HUDEP-2 (cell line): ENCODE data around the gene MND1.
A peak's percentile ranks its signal among the peaks of the same experiment; 100 is the strongest.

Source experiments
- DNase-seq, 76 experiments: peaks; one replicate each; lab custom pipeline; 2025; ENCODE audit not compliant: unreplicated experiment in 76 of 76; lab: John Stamatoyannopoulos, UW

The MND1 gene

DNA sequence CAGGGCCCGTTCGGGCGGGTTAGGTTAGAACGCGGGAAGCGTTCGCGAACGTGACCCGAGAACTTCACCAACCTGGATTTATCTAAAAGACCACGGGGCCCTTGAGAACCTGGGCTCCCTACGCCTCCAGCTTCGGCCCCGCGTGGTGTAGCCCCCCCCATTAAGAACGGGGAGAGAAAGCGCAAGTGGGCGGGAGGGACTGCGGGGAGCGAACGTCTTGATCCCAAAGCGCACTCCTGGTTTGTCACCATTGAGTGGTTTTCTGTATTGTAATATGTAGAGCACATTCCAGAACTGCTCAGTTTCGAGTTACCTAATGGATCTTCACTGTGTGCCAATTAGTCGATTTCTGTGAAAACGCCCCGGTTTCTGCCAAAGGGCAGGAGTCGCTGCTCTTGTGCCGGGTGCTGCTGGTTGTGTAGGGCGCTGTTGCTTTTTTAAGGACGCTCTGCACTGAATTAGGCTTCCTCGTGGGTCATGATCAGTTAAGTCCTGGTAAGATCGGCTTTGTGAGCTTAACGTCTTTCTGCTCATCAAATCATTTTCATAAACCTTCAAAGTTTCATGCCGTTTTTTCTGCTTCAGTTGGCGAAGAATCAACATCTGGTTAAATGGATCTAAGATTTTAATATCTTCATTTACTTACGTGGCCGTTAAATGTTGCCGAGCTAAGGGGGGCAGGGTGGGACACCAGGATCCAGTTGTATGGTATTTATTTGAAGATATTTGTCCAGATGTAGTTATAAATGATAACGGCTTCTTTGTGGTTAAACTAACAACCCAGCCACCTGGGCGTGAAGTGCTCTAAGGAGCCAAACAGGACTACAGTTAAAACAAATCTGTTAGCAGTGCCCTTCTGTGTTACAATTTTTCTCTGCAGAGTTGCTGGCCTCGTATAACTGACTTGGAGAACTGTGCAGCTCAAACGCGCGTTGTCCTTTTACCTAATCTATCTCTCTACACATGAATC is 809 bp downstream of the MND1 start:
- peak in 73 of 76 experiments; percentile 5 to 69 (median 39) for DNase-seq

GRCh38 chr4:153346031-153346430 is 1.5 kb downstream of the MND1 start:
- DNase-seq = no peak

DNA sequence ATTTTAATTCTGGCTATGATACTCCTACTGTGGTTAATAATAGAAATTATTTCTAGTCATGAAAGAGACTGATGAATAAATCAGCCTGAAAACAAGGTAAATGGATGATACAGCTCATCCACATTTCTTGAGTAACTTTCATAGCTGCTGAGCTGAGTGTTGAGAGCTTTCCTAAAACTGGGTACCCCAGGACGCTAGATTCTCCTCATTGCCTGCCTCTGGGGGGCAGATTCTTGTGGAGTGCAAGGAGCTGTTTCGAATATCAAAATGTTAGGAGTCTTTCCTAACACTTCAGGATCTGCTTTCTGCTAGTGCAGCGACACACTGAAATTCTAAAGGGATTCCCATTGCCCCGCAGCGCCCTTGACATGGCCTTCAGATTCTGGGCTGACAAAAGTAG is 2.1 kb downstream of the MND1 start:
- DNase-seq = no peak

- no peak for DNase-seq
Measured at GRCh38 chr4:153347117-153347516, 2.6 kb downstream of the MND1 start.

GRCh38 chr4:153348006-153348405 is 3.5 kb downstream of the MND1 start:
- DNase-seq = peak in 40 of 76 experiments; percentile 1 to 68 (median 20)

DNA sequence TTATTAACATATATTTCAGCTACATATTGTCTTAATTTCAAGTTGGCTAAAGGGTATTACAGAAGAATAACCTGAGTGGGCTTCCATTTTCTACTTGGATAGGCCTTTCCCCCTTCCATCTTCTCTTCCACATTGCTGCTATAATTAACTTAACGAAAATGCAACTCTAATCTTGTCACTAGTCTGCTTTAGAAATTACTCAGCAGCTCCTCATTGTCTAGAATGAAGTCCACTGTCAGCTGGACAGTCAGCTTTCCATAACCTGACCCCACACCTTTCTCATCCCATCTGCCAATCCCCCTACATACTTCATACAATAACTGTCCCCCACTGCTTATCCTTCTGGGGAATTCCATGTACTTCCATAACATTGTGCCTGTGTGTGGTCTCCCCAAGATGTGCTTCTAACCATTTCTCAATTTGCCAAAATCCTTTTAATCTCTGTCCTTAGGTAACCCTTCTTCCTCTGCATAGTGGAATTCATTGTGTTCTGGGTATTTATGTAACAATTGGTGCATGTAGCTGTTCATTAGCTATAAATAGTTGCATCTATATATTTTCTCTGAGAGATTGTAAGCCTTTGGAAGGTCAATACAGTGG is 4.8 kb downstream of the MND1 start:
- no peak for DNase-seq

DNA sequence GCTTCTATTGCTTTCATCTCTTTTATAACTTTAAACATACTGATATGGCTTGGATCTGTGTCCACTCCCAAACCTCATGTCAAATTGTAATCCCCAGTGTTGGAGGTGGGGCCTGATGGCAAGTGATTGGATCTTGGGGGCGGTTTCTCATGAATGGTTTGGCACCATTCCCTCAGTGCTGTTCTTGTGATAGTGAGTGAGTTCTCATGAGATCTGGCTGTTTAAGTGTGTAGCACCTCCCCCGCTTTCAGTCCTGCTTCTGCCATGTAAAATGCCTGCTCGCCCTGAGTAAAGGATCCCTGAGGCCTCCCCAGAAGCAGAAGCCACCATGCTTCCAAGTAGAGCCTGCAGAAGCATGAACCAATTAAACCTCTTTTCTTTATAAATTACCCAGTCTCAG is 17.7 kb downstream of the MND1 start:
- peak in 74 of 76 experiments; percentile 27 to 97 (median 87) for DNase-seq

DNA sequence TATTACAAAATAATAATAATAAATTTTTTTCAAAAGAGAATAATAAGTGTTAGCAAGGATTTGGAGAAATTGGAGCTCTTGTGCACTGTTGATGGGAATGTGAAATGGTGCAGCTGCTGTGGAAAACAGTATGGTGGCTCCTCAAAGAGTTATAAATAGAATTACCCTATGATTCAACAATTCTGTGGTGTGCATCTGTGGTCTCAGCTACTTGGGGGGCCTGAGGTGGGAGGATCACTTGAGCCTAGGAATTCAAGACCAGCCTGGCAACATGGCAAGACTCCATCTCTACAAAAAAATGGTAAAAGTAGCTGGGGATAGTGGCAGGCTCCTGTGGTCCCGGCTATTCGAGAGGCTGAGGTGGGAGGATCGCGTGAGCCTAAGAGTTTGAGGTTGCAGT is 19.6 kb downstream of the MND1 start:
- DNase-seq = no peak

- peak in 1 of 76 experiments; percentile 4 for DNase-seq
Measured at GRCh38 chr4:153365003-153365402, 20.5 kb downstream of the MND1 start.

DNA sequence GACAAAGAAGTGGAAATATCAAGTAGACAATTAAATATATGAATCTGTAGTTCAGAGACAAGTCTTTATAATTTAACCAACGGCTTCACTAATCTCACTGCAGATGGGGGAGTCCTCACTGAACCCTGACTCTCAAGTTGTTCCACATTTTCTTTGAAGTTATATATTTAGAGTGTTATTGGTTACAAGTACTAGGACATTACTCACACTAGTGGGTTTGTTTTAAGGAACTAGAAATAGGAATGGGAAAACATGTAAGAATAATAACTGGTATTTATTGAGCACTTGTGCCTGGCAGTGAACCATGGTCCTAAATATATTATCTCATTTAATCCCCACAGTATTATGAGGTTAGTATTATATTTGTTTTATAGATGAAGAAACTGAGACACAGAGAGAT is 22.0 kb downstream of the MND1 start:
- no peak for DNase-seq

GRCh38 chr4:153367092-153367491 is 22.6 kb downstream of the MND1 start:
- DNase-seq = no peak

GRCh38 chr4:153369021-153369420 is 24.5 kb downstream of the MND1 start:
- no peak for DNase-seq

DNA sequence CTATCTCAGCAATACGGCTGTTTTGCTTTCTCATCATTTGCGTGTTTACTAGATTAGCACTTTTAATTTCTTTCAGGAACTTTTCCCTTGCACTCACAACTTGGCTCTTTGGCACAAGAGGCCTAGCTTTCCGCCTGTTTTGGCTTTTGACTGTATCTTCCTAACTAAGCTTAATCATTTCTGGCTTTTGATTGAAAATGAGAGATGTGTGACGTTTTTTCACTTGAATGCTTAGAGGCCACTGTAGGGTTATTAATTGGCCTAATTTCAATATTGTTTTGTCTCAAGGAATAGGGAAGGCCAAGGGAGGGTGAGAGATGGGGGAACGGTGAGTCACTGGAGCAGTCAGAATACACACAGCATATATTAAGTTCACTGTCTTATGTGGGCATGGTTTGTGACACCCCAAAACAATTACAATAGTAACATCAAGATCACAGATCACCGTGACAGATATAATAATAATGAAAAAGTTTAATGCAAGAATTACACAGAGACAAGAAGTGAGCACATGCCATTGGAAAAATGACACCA is 27.3 kb downstream of the MND1 start:
- no peak for DNase-seq

DNA sequence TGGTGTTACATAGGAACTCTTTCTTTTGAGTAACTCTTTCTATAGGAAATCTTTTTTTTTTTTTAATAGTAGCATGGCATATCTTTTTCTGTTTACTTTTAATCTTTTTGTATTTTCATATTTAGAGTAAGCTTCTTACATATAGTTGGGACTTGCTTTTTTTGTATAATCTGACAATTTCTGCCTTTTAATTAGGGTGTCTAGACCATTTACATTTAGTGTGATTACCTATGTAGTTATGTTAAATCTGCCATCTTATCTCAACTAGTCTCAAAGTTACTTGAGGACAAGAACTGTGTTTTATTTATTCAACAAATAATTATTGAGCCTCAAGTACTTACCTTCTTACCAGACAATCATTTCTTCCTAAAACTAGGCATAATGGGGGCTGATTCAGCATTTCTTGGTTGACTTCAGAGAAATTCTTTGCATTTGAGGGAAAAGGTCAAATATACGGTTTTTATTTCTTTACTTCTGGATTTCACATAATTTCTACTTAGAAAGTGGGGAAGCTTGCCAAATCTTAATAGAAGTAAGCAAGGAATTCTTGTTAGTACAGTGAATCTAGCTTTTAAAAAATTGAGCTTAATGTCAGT is 28.6 kb downstream of the MND1 start:
- DNase-seq = no peak

DNA sequence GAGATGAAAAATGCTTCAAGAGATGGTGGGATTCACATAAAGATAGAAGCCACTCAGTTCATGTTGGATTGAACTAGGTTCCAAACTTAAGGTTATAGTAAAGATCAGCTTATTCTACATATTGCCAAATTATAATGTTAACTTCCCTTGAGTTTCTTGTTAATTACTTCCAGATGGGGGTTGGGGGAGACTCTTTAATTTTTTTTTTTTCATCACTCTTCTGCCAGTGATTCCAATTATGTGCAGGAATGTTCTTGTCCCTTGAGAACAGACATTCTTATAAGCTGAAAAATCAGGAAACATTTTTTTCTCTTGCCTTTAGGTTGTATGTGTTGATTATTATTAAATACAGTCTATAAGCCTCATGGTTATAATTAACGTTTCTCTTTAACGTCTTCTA is 30.0 kb downstream of the MND1 start:
- DNase-seq = no peak

DNA sequence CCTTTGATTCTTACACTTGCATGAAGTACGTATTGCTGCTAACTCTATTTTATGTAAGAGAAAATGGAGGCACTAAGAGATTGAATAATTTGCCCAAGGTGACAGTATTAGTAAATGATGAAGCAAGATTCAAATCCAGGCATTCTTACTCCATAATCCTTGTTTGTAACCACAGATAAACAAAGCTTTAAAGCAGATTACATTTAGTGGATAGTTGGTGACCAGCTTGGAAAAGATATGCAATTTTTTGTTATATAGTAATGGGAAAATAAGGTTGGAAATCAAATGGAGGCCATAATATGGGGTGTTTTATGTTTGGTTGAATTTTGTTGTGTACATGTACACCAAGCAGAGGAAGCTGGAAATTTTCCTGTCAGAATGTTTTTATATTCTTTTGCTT is 30.8 kb downstream of the MND1 start:
- DNase-seq = no peak

DNA sequence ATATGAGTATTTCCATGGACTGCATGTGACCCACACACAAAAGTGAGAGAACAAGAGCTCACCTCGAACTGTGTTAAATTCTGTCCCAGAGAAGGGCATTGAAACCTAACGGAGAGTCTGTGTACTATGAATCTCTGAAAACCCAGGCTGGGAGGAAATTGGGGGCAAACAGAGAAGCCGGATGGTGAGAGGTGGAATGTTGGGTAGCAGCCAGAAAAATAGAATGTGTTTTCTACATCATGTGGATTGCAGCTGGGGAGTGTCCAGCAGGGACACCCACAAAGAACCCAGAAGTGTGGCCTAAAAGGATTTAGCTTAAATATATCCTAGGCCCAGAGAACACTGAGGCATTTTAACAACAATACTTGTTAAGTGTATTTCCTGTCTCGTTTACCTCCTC is 38.6 kb downstream of the MND1 start:
- DNase-seq = no peak

GRCh38 chr4:153384160-153384559 is 39.7 kb downstream of the MND1 start:
- no peak for DNase-seq

DNA sequence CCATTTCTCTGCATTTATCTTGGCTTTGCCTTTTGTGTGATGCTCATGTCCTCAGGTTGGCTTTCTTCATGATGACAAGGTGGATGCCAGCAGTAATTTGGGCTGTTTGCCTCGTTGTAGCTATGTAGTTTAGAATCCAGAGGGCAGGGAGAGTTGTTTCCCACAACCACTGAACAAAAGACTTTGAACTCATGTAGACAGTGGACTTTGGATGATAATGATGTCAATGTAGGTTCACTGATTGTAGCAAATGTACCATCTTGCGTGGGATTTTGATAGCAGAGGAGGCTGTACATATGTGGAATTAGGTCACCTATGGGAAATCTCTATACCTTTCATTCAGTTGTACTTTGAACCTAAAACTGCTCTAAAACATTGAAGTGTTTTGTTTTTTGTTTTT is 41.3 kb downstream of the MND1 start:
- no peak for DNase-seq

DNA sequence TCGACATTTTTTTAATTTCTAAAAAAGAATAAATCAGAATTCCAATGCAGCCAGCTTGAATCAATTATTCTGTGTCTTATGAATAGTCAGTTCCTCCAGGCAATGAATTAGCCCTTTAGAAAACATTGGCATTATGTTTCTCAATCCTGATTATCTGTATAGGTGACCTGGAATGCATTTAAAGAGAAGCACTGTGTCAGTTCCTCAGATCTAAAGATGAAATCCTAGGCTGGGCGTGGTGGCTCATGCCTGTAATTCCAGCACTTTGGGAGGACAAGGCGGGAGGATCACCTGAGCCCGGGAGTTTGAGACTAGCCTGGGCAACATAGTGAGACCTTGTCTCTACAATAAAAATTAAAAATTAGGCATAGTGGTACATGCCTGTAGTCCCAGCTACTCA is 43.5 kb downstream of the MND1 start:
- no peak for DNase-seq

GRCh38 chr4:153393397-153393796 is 48.9 kb downstream of the MND1 start:
- no peak for DNase-seq
